ENCODE measurements around the gene CAMKK1. TPM values are rescaled to one million over a fixed set of nuclear protein-coding genes. Genes with fewer than 3 reads are reported as not detected.

Gene CAMKK1
- total and polyA plus RNA-seq, 2 of the 4 experiments (the other 2 are of a cell fraction) = 4.1 to 8.2 TPM

DNA sequence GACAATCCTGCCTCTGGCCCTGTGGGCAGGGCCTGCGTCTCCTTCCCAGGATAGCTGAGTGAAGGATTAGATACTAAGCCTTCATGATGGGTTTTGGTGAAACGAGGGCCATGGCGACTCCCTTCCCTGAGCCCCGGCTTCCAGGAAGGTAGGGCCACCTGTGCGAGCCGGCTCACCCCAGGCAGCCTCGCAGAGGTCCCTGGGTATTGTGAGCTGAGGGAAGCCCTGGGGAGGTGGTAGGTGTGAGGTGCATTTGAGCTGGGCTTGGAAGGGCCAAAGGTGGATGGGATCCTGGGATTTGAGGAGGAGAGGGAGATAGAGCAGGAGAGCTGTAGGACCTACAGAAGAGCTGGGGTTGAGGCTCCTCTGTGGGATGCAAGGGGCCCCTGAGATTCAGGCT lies 29.9 kb upstream of the CAMKK1 start:
- H3K4me3 ChIP-seq (ENCODE audit: insufficient read depth, low read depth, low read length) = no peak overlapping the region
- DNase-seq (no peak), ATAC-seq (ENCODE audit: low read depth) (no peak)
- no peak overlapping the region for H4K8ac ChIP-seq (ENCODE audit: low read depth in 2 of 2, low read length in 2 of 2)
- H3K56ac ChIP-seq (ENCODE audit: extremely low read depth, insufficient read depth, low read length) = no peak overlapping the region
- no peaks in the 10 kb centered on the region for H4K20me1 ChIP-seq (ENCODE audit: insufficient read depth, low read length)
- no peak overlapping the region for H2AK5ac ChIP-seq (ENCODE audit: low read depth, low read length)
- no TSS peak for BruUV-seq (replicated peaks)
- no peak for TF ChIP-seq ELK1 (IDR thresholded peaks at IDR 0.05; ENCODE audit: borderline replicate concordance, low read depth, low read length)
- no peak for TF ChIP-seq NFE2L2 (IDR thresholded peaks at IDR 0.05; ENCODE audit: low read depth, low read length)
- TF ChIP-seq, protein P1, sequence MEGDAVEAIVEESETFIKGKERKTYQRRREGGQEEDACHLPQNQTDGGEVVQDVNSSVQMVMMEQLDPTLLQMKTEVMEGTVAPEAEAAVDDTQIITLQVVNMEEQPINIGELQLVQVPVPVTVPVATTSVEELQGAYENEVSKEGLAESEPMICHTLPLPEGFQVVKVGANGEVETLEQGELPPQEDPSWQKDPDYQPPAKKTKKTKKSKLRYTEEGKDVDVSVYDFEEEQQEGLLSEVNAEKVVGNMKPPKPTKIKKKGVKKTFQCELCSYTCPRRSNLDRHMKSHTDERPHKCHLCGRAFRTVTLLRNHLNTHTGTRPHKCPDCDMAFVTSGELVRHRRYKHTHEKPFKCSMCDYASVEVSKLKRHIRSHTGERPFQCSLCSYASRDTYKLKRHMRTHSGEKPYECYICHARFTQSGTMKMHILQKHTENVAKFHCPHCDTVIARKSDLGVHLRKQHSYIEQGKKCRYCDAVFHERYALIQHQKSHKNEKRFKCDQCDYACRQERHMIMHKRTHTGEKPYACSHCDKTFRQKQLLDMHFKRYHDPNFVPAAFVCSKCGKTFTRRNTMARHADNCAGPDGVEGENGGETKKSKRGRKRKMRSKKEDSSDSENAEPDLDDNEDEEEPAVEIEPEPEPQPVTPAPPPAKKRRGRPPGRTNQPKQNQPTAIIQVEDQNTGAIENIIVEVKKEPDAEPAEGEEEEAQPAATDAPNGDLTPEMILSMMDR (conservative IDR thresholded peaks at IDR 0.05; ENCODE audit: low read depth, low read length) = no peak
- no peak for TF ChIP-seq RFX5 (IDR thresholded peaks at IDR 0.05; ENCODE audit: low read depth, low read length)
- TF ChIP-seq MXI1 (IDR thresholded peaks at IDR 0.05; ENCODE audit: borderline replicate concordance, low read depth, low read length) = no peak
- no peak for TF ChIP-seq FOS (IDR thresholded peaks at IDR 0.05; ENCODE audit: low read depth, low read length)
- TF ChIP-seq RCOR1 (IDR thresholded peaks at IDR 0.05; ENCODE audit: insufficient replicate concordance, low read length) = no peak
- TF ChIP-seq BHLHE40 (IDR thresholded peaks at IDR 0.05; ENCODE audit: low read depth, low read length) = no peak
- no peak for TF ChIP-seq SMC3 (IDR thresholded peaks at IDR 0.05; ENCODE audit: low read depth, low read length)
- no peak for TF ChIP-seq POLR2A (IDR thresholded peaks at IDR 0.05; ENCODE audit: low read depth, low read length)
- TF ChIP-seq RAD21 (IDR thresholded peaks at IDR 0.05; ENCODE audit: low read length) = no peak
- TF ChIP-seq MAFK (IDR thresholded peaks at IDR 0.05; ENCODE audit: low read depth, low read length) = no peak
- TF ChIP-seq CEBPB (IDR thresholded peaks at IDR 0.05; ENCODE audit: low read depth, low read length) = no peak
- no peak for TF ChIP-seq CHD1 (IDR thresholded peaks at IDR 0.05; ENCODE audit: low read depth, low read length)
- TF ChIP-seq MAZ (IDR thresholded peaks at IDR 0.05; ENCODE audit: borderline replicate concordance, low read depth, low read length) = no peak
- TF ChIP-seq USF2 (IDR thresholded peaks at IDR 0.05; ENCODE audit: low read depth, low read length) = no peak
- H3K4me2 ChIP-seq (ENCODE audit: low read depth, low read length) = no peak overlapping the region
- H2BK120ac ChIP-seq (ENCODE audit: low read depth, low read length) = no peak overlapping the region
- peaks cover 5% of the 10 kb centered on the region; the same call in 1 of the 2 replicates for H3K27me3 ChIP-seq (ENCODE audit: control insufficient read depth, insufficient read depth, low read length)
- H3K4me1 ChIP-seq (ENCODE audit: control insufficient read depth, insufficient read depth, low read length) = peaks cover 3% of the 10 kb centered on the region; the same call in 1 of the 2 replicates
- H3K27ac ChIP-seq (ENCODE audit: insufficient read depth, low read length) = no peak overlapping the region
- H2BK20ac ChIP-seq (ENCODE audit: low read depth, low read length) = no peak overlapping the region
- CTCF ChIA-PET = interaction anchor here (0.7 kb wide), 1 partner anchor 9 kb away, joined by 3 read pairs; no protein-coding TSS in a partner anchor
- no peak overlapping the region for H4K91ac ChIP-seq (ENCODE audit: insufficient read depth, low read depth, low read length)
- H3K23ac ChIP-seq (ENCODE audit: low read depth, low read length) = no peak overlapping the region
- intact Hi-C loops (cut with micrococcal nuclease) (no loop called here), dilution Hi-C loops (cut with HindIII; ENCODE audit: low sequenced_read_pairs, unreplicated experiment) (no loop called here), in situ Hi-C loops (cut with MboI; ENCODE audit: low sequenced_read_pairs) (no loop called here)
- no peak overlapping the region for H3K18ac ChIP-seq (ENCODE audit: low read depth, low read length)
- H2AFZ ChIP-seq (replicated peaks; ENCODE audit: low read length, poor library complexity) = no peak overlapping the region
- H3K9me1 ChIP-seq (ENCODE audit: insufficient read depth, low read length) = no peaks in the 10 kb centered on the region
- H3K9me3 ChIP-seq (ENCODE audit: control insufficient read depth, insufficient read depth, low read length) = no peaks in the 10 kb centered on the region
- H3K4ac ChIP-seq (ENCODE audit: low read depth, low read length) = no peak overlapping the region
- peak overlapping the region; percentile 24 for H2AK9ac ChIP-seq (replicated peaks; ENCODE audit: low read depth, low read length, poor library complexity)
- no peak overlapping the region for H2BK15ac ChIP-seq (ENCODE audit: low read depth, low read length)
- H3K14ac ChIP-seq (replicated peaks; ENCODE audit: low read depth, low read length) = no peak overlapping the region
- H3K79me1 ChIP-seq (ENCODE audit: low read depth in 1 of 2, low read length in 2 of 2) = no peaks in the 10 kb centered on the region
- POLR2A ChIA-PET (ENCODE audit: unreplicated experiment) = no interaction called here
- H3K9ac ChIP-seq (ENCODE audit: low read depth, low read length) = no peak overlapping the region
- no CpG with 5 or more reads among the region's 7 CpGs for WGBS, 2 experiments (ENCODE audit: extremely low coverage in 2 of 2, insufficient read length in 1 of 2)
- no peak overlapping the region for H4K5ac ChIP-seq (ENCODE audit: low read depth, low read length)
- no peak overlapping the region for H2BK5ac ChIP-seq (ENCODE audit: low read depth, low read length, poor library complexity, severe bottlenecking)
- no peaks in the 10 kb centered on the region for H3K36me3 ChIP-seq (ENCODE audit: control insufficient read depth, insufficient read depth, low read length)
